GM18951 (cell line): Measurements from ENCODE around the gene PFDN4.

Experiments
- POLR2A ChIP-seq: IDR thresholded peaks from 4 replicates; pipeline ENCODE4 v1.6.1; 2011; ENCODE audit warnings: mild to moderate bottlenecking; ENCODE audit not compliant: insufficient read length, insufficient read depth; ENCODE audit errors: extremely low read depth
- in situ Hi-C: fragments of 300-500 bp; cut with MboI; formaldehyde crosslinking; loops from one replicate; pipeline ENCODE4 v1.12.0; 2022; ENCODE audit warnings: low sequenced_read_pairs, mixed read lengths, inconsistent platforms; ENCODE audit not compliant: unreplicated experiment

PFDN4 gene

DNA sequence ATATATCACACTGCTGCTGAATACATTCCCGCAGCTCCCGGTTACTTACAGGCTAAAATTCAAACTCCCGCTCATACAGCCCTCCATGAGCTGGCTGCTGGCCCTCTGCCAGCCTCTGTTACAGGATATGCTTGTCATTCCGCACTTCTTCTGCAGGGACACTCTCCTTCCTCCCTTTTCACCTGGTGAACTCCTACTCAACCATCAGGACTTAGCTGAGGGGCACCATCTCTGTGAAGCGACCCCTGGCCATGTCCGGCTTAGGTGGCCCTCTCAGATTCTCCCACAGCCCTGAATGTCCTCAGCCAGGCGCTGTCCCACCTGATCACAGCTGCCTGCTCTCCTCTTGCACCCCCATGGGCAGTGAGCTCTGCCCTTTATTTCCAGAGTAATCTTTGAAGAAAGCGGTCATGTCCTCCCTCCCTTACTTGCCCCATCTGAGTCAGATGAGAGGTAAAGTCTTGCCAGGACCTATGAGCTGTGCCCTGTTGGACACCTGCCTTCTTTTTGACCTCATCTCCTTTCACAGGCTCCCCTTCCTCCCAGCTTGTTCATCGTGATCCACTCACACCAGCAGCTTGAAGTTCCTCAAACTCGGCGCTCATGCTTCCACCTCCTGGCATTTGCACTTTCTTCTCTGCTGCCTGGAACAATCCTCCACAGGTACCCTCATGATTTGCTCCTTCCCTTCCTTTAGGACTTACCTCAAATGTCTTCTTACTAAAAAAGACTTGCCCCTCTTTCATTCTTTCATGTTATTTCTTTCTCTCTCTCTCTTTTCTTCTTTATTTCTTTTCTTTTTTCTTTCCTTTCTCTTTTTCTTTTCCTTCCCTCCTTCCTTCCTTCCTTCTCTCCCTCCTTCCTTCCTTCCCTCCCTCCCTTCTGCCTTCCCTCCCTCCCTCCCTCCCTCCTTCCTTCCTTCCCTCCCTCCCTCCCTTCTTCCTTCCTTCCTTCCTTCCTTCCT is 39.7 kb upstream of the PFDN4 start:
- no peak for TF ChIP-seq POLR2A
- in situ Hi-C loops, result no loop called here

DNA sequence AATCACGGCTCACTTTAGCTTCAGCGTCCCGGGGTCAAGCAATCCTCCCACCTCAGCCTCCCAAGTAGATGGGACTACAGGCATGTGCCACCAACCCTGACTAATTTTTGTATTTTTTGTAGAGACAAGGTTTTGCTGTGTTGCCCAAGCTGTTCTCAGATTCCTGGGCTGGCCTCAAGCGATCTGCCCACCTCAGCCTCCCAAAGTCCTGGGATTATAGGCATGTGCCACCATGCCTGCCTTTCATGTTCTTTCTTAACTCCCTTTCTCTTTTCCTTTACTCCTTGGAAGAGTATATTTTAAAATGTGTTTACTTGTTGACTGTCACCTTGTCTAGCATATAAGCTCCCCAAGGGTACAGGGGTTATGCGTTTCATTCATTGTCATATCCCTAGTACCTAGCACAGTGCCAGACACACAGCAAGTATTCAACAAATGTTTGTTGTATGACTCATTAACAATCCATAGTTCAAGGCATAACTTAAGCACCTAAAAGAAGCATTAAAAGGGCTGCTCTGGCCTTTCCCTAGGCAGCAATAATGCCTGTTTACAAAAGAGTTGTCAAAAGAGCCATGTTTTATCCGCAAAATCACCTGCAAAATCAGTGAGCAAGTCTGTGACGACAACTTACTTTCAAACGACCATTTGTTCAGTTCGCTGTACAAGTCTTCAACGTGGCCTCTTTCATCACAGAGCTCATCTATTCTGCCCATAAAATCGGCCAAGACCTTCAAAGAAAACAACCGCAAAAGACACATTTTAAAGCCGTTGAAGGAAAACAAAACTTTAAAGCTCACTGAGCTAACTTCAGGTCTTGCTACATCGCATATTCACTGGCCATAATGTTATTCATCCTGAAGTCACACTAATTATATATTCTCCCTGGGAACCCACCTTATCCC is 38.7 kb upstream of the PFDN4 start:
- in situ Hi-C loops, result no loop called here

DNA sequence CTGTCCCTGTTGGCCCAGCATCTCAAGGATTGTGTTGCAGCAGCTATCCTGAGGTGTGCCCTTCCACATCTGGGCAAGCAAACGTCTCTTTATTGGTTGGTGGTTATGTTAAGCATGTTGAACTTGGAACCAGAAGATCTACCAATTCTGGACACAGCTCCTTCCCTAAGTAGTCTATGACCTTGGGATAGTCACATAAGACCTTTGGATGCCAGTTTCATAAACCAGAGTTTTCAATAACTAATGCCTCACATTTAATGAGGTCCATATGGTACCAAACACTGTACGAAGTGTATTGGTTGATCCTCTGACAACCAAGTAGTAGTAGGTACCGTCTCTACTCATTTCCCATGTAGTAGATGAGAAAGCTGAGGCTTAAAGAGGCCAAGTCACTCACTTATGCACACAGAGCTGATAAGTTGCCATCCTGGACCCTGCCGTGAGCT is 37.8 kb upstream of the PFDN4 start:
- no peak for TF ChIP-seq POLR2A
- in situ Hi-C loops, result no loop called here

More for the DNA sequence above, 38.7 kb upstream of the PFDN4 start:
- no peak for TF ChIP-seq POLR2A

DNA sequence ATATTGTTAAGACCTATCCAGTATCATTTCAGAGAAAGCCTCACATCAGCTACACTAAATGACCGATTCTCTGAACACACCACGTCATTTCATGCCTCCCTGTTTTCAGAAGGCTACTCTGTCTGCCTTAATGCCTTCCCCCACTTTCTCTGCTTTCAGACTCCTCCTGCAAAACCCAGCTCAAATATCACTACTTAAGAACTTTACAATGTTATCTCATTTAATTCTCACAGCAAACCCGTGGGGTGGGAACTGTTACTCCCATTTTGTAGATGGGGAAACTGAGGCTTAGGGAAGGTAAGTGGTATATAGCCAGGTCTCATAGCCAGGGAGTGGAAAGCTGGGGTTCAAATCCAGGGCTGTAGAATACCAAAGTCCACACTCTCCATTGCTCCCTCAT is 36.9 kb upstream of the PFDN4 start:
- in situ Hi-C loops, result no loop called here
- TF ChIP-seq POLR2A, result no peak

DNA sequence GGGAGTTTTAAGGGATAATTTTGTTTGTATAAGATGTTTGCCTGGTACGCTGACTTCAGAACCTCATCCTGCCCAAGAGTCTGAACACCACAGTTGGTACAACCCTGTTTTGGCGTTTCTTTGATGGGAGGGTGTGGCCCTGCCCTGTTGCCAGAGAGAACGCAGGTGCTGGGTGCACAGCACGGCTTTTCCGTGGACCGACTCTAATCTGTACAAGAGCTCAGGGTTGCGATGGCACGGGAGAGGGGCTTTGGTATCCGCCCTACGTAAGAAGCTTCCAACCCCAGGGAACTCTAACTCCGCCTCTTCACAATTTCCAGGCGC is 35.4 kb upstream of the PFDN4 start:
- TF ChIP-seq POLR2A, result no peak
- in situ Hi-C loops, result no loop called here

DNA sequence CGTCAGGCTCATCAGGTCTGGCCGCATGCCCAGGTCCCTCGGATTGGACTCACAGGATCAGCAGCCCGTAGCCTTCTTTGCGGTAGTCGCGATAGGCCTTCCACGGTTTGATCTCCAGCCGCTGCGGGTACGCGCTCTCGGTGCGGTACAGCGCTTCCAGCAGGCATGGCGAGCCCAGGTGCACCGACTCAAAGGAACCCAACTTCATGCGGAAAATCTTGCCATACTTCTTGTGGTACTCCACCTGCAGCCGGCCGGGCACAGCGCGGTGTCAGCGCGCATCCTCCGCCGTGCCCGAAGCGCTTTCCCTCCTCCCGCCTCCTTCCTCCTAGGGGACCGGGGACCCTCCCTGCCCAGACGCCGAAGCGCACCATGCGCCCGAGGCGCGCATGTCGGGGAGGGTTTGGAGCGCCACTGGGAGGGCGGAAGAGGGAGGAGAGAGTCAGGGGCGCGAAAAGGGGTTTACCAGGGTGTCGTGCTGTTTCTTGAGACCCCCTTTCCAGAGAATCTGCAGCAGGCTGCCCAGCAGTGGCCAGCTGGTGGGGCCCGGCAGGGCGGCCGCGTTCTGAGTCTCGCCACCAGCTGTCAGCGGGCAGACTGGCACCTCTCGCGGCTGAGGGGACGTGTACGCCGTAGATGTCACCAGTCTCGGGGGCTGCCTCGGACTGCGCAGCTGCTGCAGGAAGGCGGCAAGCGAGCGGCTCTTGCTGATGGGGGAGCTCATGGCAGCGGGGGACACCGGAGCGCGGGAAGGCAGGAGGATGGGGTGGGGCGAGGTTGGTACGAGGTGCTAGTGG is 34.8 kb upstream of the PFDN4 start:
- in situ Hi-C loops, result no loop called here
- TF ChIP-seq POLR2A, result no peak

DNA sequence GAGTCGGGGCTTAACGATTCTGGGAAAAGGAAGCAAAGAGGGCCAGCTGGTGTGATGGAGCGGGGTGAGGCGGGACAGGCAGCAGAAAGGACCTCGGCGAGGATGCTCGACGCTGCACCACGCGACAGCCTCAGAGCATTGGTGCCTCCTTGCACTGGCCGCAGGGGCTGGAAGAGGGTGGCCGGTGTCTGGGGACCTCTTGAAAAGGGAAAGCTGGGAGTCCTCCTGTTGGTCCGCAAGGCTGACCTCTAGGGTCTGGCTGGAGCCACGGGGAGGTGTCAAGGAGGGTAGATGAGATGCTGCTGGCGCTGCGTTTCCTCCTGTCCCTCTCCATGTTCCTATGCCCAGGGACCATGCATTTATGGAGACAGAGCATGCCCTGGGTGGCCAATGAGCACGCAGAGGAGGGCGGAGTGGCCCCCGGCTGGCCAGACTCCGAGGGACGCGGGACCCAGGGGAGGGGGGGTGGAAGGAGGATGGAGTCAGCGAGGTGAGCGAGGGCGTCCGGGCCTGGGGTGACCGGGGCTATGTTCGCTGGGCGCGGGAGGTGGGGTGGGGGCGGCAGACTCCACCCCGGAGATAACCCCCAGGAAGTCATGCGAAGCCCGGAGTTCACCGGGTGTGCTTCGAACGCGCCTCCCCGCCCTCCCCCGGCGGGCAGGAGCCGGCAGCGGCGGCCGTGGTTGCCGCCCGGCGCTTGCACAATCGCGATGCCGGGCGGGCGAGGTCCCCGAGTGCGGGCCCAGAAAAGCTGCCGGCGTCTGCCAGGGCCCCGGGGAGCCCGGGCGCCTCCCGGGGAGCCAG is 34.0 kb upstream of the PFDN4 start, which contains the start of gene CYP24A1:
Gene CYP24A1 (minus strand): TSS at position 334 of the 804 bp plus-strand sequence. CDS start 407 bp downstream, outside the sequence.
- in situ Hi-C loops, result no loop called here
- no peak for TF ChIP-seq POLR2A

DNA sequence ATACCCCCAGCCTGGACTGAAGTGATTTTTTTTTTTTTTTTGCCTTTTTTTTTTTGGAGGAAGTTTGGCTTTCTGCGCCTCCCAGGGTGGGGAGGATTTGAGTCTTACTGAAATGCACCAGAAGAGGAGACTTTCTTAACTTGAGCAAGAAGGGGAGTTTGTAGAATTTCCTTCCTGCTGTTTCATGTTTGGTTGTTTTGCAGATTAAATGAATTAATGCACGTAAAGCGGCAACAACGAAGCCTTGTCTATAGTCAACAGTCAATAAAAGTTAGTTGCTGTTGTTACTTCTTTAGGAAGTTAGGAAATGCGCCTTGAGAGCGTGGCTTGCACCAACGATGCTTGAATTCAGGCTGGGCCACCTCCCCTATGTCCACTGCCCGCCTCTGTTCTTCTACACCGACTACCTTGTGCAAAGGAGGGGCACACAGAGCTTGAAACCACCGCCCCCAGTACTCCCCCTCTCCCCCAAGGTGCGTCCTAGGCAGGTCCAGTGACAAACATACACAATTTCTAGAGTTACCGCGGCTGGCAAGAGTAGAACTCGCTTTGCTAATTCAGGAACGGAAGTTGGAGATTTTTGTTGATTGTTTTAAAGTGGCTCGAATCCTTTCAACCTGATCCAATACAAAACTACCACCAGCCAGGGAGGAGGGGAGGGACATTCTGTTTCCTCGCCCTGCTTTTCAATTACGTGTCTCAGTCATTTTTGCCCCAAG is 33.3 kb upstream of the PFDN4 start:
- TF ChIP-seq POLR2A, result no peak
- in situ Hi-C loops, result loop anchor here (25.0 kb wide), 1 partner anchor 612 kb away; no protein-coding TSS in a partner anchor

DNA sequence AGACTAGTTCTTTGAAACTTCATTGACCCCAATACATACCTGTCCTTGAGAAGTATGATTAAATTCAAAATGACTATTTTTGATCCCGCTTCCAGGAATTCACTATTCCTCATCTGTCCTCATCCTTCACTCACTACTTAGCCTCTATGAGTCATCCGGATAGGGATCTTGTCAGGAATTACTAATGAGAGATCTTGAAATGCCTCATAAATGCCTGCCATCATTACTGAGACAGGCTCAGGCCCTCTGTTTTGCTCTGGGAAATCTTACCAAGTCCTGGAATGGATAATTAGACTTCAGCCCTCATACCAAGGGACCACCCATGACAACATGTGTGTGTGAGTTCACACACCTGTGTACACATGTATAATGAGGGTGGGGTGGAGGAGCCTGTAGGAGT is 31.3 kb upstream of the PFDN4 start:
- in situ Hi-C loops, result loop anchor here (25.0 kb wide), 1 partner anchor 614 kb away; no protein-coding TSS in a partner anchor

DNA sequence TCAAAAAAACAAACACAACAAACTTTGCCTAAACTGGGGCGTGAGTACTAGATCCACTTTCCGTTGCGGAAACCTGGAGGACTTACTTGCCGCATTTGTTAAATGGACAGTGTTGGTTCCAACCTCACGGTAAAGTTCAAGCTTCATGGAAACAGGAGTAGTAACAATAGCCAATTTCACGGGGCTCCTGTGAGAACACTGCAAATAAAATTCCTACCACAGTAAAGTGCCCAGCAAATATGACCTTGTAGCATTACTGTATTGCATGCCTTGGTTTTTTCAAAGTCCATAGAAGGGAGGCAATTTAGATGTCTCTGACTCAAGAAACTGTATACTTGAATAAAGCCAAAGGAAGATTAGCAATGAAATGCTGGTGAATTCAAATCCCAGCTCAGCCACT is 30.5 kb upstream of the PFDN4 start:
- in situ Hi-C loops, result loop anchor here (25.0 kb wide), 1 partner anchor 615 kb away; no protein-coding TSS in a partner anchor

More for the DNA sequence above, 31.3 kb upstream of the PFDN4 start:
- TF ChIP-seq POLR2A, result no peak

DNA sequence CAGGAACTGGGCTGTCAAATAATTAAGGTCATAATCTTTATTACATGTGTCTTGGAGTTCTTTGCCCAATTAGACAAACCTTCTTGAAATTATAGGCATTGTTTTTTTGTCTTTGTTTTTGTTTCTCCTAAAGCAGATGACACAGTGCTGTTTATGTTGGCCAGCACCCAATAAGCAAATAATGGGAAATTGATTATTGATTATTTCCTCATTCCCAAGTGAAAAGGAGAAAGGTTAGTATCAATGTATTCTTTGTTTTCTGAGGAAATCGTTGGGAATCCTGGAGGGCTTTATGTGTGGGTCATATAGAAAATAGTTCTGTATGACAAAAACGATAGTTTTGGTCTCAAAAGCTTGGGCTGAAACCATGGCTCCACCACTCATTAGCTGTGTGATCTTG is 29.6 kb upstream of the PFDN4 start:
- no peak for TF ChIP-seq POLR2A
- in situ Hi-C loops, result loop anchor here (25.0 kb wide), 1 partner anchor 616 kb away; no protein-coding TSS in a partner anchor

More for the DNA sequence above, 30.5 kb upstream of the PFDN4 start:
- TF ChIP-seq POLR2A, result no peak
